Urothelium cell line (cell line): Measurements from ENCODE around the gene HOXD10.
A peak's percentile ranks its signal among the peaks of the same experiment; 100 is the strongest.

Experiments
- DNase-seq: peaks from one replicate; pipeline ENCODE4 v3.0.0; 2011; ENCODE audit warnings: low spot score, mixed read lengths
- FAIRE-seq: peaks from 2 replicates; lab custom pipeline; 2011; peaks lifted over from hg19 to GRCh38; lab: Jason Lieb, UNC

HOXD10 gene

DNA sequence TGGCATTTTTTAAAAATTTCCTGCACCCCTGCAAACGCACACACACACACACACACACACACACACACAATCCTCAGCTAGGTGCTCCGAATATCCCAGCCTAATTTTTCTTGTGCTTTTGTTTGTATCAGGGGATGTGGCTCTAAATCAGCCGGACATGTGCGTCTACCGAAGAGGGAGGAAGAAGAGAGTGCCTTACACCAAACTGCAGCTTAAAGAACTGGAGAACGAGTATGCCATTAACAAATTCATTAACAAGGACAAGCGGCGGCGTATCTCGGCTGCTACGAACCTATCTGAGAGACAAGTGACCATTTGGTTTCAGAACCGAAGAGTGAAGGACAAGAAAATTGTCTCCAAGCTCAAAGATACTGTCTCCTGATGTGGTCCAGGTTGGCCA is 22.2 kb upstream of the HOXD10 start:
- FAIRE-seq (no peak), DNase-seq (no peak)

DNA sequence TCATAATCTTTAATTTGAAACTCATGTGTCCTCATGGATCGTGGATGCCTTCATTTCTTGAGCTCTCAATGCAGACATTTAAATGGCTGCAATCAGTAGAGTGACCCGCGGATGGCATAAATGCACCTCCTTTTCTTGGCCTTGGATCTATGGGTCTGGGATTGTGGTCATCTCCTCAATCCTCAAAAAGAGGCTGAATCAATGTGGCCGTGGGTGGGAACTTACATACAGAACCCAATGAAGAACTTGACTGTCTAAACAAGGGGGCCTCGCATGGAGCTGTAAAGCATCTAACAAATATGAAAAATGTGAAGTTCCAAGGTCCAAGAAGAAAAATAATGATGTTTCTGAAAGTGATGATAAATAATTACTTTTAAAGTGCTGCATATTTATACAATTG is 21.2 kb upstream of the HOXD10 start:
- DNase-seq (no peak), FAIRE-seq (no peak)

DNA sequence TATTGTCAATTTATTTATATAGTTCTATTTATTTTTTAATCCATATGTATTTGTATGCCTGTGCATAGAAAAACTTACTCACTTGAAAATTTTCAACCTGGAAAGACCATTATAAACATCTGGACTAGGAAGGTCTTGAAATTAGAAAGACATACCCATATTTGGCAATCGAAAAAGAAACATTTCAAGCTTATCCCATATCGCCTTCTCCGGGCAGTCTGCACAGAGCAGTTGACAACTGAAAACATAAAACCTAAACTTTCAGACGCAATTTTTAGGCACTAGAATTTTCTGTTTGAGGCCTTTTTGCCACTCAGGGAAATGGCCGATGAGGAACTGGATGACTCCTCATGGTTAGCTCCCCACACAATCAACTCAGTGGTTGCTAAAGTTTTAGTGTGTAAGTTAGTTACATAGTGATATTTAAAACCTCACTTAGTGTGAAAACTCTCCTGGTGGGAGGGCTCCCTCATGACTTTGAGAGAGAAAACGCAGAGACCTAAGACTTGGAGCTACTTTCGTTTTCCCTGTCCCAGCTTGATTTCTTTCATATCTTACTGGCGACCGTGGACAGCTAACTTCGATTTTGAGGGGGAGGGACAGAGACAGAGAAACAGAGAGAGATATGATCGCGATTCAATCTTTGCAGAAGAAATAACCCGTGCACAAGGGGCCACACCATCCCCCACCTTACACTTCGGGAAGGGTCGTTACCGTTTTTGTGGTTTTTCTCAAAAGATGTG is 20.2 kb upstream of the HOXD10 start:
- peak; percentile 37 for DNase-seq
- no peak for FAIRE-seq

DNA sequence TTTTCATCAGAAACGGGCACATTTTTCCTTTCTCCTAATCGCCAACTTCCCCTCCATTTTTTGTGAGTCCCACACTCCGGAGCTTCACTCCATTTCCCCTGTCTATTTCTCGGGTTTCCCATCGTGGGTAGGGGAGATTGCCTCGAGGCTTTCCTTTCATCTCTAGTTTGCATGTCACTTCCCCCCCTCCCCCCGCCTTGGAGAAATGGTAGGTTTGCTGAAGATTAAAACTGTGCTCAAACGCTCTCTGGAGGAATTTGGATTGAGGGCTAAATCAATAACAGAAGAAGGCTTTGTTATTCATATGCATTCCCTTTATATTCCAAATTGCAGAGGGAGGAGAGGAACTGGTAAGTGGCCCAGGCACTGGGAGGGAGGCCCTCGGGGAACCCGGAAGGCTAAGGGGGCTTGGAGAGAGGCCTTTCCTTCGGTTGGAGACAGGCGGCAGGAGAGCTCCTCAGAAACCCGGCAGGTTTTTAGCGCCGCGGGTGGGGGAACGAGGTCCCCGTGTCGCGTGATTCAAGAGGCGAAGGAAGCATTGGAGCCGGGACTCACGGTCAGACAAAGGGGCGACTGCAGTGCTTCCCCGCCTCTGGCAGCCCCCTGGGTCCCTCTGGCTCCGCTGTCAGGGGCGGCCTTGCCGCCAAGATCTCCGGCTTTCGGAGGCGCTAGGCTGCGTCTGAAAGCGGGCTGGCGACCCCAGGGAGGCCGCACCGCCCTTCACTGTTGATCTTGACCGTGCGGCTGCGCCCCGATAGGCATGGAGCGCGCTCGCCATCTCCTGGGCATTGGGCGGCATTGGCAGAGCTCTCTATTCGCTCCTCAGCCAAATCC is 19.4 kb upstream of the HOXD10 start:
- peak; percentile 5 for FAIRE-seq
- DNase-seq = peak; percentile 48

DNA sequence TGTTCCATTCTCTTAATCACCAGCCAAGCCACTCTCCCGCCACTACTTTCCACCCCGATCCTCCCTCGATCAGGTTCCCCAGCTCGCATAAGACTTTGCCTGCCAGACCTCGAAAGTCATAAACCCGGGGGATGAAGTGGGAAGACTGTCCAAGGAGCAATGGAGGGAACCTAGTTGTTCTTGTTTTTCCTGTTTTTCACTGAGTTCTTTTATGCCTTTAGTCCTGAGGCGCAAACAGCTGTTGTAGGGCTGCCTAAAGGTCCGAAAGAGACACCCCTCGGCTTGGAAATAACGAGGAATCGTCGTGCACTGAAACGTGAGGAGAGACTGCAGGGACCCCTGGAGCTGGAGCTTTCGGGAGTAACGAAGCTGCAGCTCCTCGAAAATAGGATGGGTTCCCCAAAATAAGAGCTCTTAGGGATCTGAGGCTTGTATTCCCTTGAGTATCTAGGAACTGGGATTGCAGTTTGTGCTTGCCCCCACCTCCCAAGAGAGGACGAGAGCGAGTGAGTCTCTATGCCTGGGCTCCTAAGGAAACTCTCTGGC is 18.7 kb upstream of the HOXD10 start:
- FAIRE-seq (no peak), DNase-seq (no peak)

DNA sequence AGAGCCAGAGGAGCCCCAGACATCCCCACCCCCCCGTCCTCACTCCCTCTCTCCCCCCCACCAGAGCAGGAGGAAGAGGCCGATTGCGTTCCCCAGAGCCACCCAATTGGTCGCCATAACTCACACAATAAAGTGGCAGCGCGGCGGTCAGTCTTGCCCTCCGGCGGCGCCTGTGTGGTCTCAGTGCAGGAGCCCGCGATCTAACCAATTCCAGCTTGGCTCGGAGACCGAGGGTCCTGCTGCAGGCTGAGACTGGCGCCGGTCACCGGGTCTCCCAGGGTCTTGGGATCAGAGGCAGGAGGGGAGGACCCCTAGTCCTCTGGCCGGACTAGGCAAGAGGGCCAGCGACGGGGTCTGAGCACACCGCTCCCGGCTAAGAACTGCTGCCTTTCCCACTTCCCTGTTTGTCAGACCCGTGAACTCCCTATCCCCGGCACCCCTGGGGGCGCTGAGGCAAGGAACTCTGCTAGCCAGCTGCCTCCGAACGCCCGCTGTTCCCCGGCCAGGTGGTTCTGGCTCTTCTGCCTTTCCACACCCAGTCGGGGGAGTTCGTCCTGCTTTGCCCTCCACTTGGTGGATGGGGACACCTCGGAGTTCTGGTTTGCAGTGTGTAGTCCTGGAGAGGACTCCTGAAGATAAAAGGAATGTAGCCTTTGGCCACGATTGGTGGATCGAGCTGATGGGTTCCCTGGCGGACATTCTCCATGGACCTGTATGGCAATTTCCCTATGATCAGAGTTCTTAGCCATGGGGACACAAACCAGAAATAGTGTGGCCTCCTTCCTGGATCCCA is 18.0 kb upstream of the HOXD10 start:
- DNase-seq = no peak
- FAIRE-seq = no peak

DNA sequence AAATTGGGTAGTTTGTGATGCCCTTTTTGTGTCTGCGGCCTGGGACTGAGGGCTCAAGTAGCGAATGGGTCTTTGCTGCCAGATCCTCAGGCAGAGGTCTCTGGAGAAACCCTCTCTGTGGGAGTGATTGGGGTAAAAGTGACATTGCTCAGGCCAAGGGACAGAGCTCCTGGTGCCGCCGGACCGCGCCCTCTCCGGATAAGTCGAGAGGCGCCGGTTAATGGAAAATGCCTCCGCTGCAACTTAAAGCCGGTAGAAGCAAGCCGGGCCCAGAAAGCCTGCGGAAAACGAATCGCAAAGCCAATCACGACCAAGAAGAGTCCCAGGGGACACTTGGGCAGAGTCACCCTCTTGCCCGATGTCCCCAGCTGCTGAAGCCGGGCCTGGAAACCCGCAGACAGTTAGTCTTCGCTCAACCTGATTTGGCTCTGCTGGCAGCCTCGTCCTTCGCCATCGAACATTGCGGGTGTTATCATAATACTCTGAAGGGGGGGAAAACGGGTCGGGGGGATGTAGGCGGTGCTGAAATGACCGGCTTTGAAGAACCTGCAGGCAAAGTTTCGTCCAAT is 17.3 kb upstream of the HOXD10 start:
- DNase-seq (no peak), FAIRE-seq (no peak)

DNA sequence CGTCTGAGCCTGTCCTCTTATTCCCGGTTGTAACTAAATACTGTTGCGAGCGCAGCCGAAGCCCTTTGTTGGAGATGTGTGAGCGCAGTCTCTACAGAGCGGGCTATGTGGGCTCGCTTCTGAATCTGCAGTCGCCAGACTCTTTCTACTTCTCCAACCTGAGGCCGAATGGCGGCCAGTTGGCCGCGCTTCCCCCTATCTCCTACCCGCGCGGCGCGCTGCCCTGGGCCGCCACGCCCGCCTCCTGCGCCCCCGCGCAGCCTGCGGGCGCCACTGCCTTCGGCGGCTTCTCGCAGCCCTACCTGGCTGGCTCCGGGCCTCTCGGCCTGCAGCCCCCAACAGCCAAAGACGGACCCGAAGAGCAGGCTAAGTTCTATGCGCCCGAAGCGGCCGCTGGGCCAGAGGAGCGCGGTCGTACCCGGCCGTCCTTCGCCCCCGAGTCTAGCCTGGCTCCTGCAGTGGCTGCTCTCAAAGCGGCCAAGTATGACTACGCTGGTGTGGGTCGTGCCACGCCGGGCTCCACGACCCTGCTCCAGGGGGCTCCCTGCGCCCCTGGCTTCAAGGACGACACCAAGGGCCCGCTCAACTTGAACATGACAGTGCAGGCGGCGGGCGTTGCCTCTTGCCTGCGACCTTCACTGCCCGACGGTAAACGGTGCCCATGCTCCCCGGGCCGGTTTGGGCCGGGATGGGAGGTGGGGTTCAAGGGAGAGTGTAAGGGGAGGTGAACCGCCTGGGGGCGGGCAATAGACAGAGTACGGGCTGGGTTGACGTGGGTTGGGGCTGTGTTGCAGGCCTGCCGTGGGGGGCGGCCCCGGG is 16.6 kb upstream of the HOXD10 start, which contains the start of gene HOXD12:
HOXD12 (plus strand) TSS at position 68 of the 819 bp plus-strand sequence; CDS start at position 75, 7 bp downstream.
- FAIRE-seq = no peak
- no peak for DNase-seq

DNA sequence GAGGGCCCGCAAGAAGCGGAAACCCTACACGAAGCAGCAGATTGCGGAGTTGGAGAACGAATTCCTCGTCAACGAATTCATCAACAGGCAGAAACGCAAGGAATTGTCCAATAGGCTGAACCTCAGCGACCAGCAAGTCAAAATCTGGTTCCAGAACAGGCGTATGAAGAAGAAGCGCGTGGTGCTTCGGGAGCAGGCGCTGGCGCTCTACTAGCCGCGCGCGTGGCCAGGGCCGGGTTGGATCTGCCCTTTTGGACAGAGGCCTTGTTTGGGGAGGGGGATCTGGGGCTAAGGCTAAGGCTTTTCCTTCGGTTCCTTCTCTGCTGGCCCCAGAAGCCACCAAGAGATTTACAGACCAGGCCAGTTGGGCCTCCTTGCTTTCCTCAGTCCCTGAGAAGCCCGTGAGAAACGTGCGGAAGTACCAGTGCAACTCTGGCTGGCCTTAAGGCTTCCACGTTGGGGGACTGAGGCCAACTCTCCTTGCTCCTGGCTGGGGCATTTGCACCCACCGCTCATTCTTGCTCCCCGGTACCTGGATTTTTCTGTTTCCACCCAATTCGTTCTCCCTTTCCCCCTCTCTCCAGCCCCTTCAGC is 15.9 kb upstream of the HOXD10 start:
- no peak for FAIRE-seq
- DNase-seq = no peak

DNA sequence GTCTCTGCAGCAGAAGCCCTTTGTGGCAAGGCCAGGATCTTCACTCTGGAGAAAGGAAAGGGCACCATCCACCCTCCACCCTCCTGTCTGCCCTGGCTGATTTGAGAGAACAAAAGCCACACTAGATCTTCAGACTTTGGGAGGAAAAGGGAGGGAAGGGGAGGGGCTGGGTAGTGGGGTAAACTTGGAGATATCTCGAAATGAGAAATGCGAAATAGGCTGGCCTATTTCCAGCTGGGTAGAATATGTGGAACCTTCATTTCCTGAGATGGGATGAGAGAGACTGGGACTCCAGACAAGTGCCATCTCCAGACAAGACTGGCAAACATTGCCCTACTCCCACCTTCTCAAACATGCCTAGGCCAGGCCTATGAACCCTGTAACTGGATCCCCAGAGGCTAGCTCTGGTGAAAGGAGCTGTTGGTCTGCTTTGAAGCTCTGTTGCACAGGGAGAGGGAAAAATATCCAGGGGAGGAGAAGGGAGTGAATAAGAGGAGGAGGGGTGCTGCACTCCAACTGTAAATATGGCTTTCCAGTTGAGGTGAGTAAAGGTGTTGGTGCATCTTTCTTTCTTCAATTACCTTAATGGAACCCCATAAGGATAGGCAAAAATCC is 15.3 kb upstream of the HOXD10 start:
- no peak for FAIRE-seq
- no peak for DNase-seq

DNA sequence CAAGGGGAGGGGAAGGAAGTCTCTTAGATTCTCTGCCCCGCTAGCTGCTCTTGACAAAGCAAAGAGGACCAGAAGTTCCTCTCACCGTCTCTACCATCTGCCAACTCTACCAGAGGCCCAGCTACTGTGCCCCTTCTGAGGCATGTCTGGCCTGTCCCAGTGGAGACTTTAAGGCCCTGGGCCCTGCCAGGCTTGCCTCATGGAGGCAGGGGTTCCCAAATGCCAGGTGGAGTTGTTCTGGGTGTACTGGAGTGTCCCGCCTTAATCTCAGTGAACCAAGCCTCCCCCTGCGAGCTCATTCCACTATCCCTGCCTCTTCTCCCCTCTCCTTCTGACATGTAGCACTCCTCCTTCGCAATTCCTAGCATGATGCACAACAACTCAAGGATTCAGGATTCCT is 14.7 kb upstream of the HOXD10 start:
- FAIRE-seq = no peak
- DNase-seq = no peak

DNA sequence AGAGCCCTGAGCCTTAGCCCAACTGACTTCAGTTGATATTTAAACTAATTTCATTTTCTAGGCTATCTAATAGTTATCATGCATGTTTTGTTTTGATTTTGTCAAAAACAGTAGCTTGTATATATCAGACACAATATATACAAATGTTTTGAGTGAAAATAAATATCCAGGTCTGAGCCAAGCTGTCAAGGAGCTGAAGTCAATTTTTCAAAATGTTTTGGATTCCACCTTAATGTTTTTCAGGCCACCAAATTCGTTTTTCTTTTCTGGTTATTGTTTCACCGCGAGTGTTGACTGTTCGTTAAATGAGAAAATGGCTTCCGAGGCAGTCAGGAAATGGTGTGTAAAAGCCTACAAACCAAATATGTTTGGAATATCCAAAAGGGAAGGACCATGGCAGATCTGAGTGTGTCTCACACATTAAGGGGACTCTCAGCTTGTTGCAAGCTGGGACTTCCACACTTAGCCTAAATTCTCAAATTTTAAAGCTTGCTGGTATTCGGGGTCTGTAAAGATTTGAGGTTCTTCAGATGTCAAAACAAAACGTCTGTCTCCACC is 14.2 kb upstream of the HOXD10 start:
- DNase-seq (no peak), FAIRE-seq (no peak)

DNA sequence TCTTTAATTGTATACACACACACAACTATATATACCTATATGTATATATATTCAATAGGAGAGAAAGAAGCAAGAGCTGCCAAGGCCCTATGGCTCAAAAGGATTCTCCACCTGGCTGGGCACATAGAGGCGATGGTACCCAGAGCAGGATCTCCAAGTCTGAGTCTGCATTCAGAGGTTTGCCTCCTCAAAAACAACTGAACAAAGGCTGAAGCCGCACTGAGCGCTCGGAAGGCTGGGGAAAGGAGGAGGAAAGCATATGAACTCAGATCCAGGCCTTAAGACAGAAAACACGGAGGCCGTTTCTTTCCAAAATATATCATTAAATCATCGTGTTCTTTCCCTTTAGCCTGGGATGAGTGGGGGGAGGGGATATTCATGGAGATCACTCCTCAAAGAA is 13.4 kb upstream of the HOXD10 start:
- no peak for FAIRE-seq
- no peak for DNase-seq

DNA sequence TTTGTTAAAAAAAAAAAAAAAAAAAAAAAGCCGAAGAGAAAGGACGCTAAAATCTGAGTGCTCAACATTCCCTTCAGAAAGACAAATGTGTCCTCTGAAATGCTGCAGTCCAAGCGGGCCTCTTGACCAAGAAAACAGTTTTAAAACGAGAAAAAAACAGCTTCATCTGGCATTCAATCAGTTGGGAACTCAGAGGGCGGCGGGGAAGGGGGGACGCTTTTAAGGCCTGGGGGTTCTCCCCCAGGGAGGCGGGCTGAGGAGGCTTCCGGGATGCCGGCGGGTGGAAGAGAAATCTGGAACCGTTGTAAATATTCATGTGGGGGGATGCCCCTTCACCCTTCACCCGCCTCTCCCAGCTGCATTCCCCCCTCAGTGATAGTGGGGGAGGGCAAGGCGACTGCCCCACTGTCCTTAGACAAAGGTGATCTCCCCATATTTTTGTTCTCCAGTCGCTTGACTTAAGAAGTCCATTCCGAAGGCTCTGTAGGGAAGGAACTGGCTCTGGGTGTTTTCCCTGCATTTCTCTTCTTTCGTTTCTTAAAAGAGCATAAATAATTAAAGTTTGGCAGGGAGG is 12.7 kb upstream of the HOXD10 start:
- FAIRE-seq (no peak), DNase-seq (peak; percentile 35)

DNA sequence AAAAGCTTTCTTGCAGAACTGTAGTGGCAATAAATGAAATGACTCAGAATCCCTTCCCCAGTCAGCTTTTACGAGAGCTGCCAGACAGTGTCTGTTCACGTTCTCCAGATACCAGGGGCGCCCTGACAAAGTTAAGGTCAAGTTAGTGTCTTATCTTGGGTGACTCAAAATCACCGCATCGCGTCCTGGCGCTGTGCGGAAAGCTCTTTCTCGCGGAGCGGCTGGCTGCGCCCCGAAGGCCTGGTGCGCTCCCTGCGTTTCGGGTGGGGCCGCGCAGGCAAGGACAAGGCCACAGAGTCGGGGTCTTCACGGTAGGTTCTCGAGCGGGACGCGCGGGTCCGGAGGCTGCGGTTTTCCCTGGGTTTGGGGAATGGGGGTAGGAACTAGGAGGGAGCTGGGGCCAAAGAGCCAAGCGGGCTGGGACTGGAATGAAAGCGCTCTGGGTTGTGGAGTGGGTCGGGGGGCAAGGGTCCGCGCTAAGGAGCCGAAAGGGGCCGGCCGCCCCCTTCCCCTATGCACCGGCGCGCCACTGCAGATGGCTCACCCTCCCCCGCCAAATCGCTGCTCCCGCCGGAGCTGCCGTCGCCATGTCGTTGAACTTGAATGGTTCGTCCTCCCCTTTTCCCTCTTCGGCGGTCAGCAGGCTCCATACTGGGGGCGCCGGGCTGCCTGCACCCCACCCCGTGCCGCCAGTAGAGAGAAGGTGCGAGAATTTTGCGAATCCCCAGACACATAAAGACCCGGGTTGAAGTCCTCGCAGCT is 12.1 kb upstream of the HOXD10 start:
- DNase-seq (peak; percentile 72), FAIRE-seq (no peak)

DNA sequence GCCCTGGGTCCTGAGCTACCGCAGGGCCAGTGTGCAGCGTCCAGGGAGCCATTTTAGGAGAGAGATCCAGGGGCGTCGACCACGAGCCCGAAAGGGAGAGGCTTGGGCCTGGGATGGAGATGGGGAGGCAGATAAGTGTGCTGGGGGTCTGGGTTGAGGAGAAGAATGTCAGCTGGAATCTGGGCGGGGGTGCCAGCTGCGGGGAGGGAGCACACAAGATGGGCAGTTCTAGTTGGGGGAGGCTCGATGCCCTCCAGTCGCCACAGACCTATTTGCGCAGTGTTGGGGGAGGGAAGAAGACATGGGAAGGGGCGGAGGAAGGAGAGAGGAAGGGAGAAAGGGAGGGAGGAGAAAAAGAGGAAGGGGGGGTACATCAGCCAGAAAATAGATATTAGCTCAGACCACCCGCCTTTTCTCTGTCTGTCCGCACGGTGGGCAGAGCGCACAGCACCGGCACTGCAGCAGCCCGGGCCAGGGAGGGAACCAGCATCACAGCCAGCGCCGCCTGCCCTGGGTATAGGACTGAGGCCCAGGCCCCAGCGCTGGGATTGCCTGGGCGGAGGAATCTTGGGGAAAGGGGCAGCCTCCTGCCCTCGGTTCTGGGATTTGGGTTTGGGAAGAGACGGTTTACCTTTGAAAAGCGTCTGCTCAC is 11.4 kb upstream of the HOXD10 start:
- DNase-seq = no peak
- no peak for FAIRE-seq
